ENCODE results near the gene BCAT1. TPM values are rescaled to one million over a fixed set of nuclear protein-coding genes. Genes with fewer than 3 reads are reported as not detected.

The BCAT1 gene
- polyA plus RNA-seq, 1 experiment: 61.1 TPM

GRCh38 chr12:24767016-24767415 is 181.9 kb downstream of the BCAT1 start:
- ChIA-PET CTCF (no interaction called here), POLR2A (no interaction called here)
- H3K27me3 ChIP-seq (ENCODE audit: control insufficient read depth, insufficient read depth, low read length): no peaks in the 10 kb centered on the region
- no peak overlapping the region for H3K27ac ChIP-seq (ENCODE audit: low read depth, low read length)
- TF ChIP-seq, protein P1, sequence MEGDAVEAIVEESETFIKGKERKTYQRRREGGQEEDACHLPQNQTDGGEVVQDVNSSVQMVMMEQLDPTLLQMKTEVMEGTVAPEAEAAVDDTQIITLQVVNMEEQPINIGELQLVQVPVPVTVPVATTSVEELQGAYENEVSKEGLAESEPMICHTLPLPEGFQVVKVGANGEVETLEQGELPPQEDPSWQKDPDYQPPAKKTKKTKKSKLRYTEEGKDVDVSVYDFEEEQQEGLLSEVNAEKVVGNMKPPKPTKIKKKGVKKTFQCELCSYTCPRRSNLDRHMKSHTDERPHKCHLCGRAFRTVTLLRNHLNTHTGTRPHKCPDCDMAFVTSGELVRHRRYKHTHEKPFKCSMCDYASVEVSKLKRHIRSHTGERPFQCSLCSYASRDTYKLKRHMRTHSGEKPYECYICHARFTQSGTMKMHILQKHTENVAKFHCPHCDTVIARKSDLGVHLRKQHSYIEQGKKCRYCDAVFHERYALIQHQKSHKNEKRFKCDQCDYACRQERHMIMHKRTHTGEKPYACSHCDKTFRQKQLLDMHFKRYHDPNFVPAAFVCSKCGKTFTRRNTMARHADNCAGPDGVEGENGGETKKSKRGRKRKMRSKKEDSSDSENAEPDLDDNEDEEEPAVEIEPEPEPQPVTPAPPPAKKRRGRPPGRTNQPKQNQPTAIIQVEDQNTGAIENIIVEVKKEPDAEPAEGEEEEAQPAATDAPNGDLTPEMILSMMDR (IDR thresholded peaks at IDR 0.05; ENCODE audit: low read depth, low read length): no peak
- no peak overlapping the region for H3K4me3 ChIP-seq (ENCODE audit: low read depth, low read length)
- H3K9me3 ChIP-seq (ENCODE audit: control insufficient read depth, insufficient read depth, low read length): no peaks in the 10 kb centered on the region
- no peak for DNase-seq (ENCODE audit: low read depth, low spot score)

DNA sequence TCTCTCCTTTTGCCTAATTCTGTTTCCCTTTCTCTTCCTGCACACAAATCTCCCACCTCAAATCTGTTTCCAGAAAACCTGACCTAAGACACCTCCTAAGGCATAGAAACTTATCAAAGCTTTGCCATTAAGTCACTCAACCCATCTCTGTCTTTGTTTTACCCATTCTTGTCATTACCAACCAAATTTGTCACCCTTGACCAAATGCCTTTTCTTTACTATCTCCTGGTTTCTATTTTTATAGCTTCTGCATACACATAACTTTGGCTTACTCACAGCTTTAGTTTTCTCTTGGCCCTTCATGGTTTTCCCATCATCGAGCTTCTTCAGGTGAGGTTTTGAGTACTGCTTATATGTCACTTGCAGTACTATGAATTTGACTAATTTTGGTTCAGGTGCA is 184.2 kb downstream of the BCAT1 start:
- TF ChIP-seq, protein P1 (IDR thresholded peaks at IDR 0.05; ENCODE audit: low read depth, low read length): no peak
- POLR2A ChIA-PET: interaction anchor here (0.5 kb wide), 1 partner anchor 130 kb away, joined by 4 read pairs; no protein-coding TSS in a partner anchor
- H3K27ac ChIP-seq (ENCODE audit: low read depth, low read length): no peak overlapping the region
- CTCF ChIA-PET: no interaction called here
- no peak for DNase-seq (ENCODE audit: low read depth, low spot score)
- H3K4me3 ChIP-seq (ENCODE audit: low read depth, low read length): no peak overlapping the region
- no peaks in the 10 kb centered on the region for H3K9me3 ChIP-seq (ENCODE audit: control insufficient read depth, insufficient read depth, low read length)
- no peaks in the 10 kb centered on the region for H3K27me3 ChIP-seq (ENCODE audit: control insufficient read depth, insufficient read depth, low read length)

DNA sequence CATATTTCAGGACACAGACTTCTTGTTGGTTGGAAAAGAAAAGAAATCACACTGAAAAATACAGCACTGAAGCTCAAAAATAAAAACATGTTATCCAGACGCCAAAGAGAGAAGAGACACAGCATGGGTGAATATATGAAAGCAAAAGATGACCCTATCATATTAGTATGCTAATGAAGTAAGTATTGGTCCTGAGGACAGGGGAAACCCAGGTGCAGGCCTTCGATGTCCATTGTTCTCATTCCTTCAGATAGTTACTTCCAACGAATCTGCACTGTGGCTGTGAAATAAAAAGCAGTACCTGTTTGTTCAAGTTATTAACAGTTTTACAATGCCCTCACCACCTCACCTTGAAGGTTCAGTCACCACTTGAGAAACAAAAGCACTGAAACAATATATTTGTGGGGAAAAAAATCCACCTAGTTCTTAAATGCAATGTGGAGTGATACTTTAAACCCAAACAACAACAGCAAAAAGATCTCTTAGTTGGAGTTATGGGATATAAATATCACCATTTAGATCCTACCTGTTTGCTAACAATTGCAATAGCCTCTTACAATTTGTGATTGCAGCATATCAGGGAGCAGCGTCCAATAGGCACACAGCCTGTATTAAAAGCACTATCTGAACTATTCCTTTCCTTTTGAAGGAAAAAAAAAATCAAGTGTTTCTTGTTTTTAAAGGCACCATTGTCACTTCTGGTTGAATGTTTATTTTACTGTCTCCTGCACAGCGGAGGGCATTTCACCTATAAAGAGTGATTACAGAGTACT is 188.1 kb downstream of the BCAT1 start:
- ChIA-PET CTCF (no interaction called here), POLR2A (no interaction called here)
- Histone ChIP-seq H3K9me3 (ENCODE audit: control insufficient read depth, insufficient read depth, low read length) (no peaks in the 10 kb centered on the region), H3K27me3 (ENCODE audit: control insufficient read depth, insufficient read depth, low read length) (no peaks in the 10 kb centered on the region), H3K27ac (ENCODE audit: low read depth, low read length) (no peak overlapping the region), H3K4me3 (ENCODE audit: low read depth, low read length) (no peak overlapping the region)
- DNase-seq (ENCODE audit: low read depth, low spot score): no peak
- TF ChIP-seq, protein P1 (IDR thresholded peaks at IDR 0.05; ENCODE audit: low read depth, low read length): no peak

- Histone ChIP-seq H3K27me3 (ENCODE audit: control insufficient read depth, insufficient read depth, low read length) (no peaks in the 10 kb centered on the region), H3K27ac (ENCODE audit: low read depth, low read length) (no peak overlapping the region), H3K4me3 (ENCODE audit: low read depth, low read length) (no peak overlapping the region), H3K9me3 (ENCODE audit: control insufficient read depth, insufficient read depth, low read length) (no peaks in the 10 kb centered on the region)
- DNase-seq (ENCODE audit: low read depth, low spot score): no peak
- TF ChIP-seq, protein P1 (IDR thresholded peaks at IDR 0.05; ENCODE audit: low read depth, low read length): no peak
- CTCF ChIA-PET: no interaction called here
- POLR2A ChIA-PET: no interaction called here
Observed at GRCh38 chr12:24760162-24760561, 188.7 kb downstream of the BCAT1 start.

Other genes with a start within 250 kb of the BCAT1 start
- 0.11 and 0.26 TPM in 2 replicates for gene DNAI7, start 246.1 kb upstream of the BCAT1 start, polyA plus RNA-seq (2011; rRNA removed)
- 18.2 and 26.6 TPM in 2 replicates for gene ETFRF1, start 246.1 kb upstream of the BCAT1 start, polyA plus RNA-seq (2011; rRNA removed)